Stimulated activated CD4-positive, alpha-beta T cell treated with anti-CD3 and anti-CD28 coated beads, Interleukin-12 subunit alpha, Interleukin-12 subunit beta, amount 100 ng/mL, for 48 hours (primary cell): ENCODE measurements around the gene GLUL.

Source experiments
- DNase-seq, 3 donors: peaks; one replicate each; pipeline ENCODE4 v3.0.0-alpha.2; 2020; ENCODE audit warnings: low read depth in 2 of 3, low spot score in 1 of 3

The GLUL gene

GRCh38 chr1:182391362-182392049 is at the start of gene GLUL:
GLUL (minus strand) TSS chr1:182391790; CDS start chr1:182388737, 3,053 bp downstream.
- DNase-seq = peak; percentile 40 to 60 (median 49)

- no peak for DNase-seq
Observed at GRCh38 chr1:182438326-182438725, 46.7 kb upstream of the GLUL start.

DNA sequence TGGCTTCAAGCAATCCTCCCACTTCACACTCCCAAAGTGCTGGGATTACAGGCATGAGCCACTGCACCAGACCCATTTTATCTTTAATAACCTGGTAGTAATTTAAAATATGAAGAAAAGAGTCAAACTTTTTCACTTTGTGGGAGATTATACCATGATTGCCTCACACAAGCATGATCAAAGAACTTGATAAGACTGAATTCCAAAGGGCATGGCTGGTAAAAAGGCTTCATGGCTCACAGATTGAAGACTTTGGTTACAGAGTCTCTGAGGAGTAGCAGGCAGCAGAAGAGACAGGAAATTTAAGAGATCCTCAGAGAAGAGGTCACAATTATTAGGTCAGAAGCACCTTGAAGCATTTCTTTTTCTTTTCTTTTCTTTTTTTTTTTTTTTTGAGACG is 42.0 kb upstream of the GLUL start:
- DNase-seq = no peak

DNA sequence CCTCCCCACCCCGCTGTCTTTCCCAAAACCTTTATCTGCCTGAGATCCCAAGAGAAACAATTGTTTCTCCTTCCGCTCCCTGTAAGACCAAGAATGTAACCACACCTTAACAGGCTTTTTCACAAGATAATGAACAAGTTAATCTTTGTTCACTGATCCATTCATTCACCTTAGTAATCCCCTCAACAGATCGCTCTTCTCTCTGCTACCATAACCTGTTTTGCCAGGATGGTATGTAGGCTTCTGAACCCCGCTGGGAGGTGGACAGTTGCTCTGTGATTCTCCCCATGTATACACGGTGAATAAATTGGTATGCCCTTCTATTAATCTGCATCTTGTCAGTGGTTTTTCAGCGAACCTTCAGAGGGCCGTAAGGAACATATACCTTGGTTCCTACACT is 39.7 kb upstream of the GLUL start:
- no peak for DNase-seq

DNA sequence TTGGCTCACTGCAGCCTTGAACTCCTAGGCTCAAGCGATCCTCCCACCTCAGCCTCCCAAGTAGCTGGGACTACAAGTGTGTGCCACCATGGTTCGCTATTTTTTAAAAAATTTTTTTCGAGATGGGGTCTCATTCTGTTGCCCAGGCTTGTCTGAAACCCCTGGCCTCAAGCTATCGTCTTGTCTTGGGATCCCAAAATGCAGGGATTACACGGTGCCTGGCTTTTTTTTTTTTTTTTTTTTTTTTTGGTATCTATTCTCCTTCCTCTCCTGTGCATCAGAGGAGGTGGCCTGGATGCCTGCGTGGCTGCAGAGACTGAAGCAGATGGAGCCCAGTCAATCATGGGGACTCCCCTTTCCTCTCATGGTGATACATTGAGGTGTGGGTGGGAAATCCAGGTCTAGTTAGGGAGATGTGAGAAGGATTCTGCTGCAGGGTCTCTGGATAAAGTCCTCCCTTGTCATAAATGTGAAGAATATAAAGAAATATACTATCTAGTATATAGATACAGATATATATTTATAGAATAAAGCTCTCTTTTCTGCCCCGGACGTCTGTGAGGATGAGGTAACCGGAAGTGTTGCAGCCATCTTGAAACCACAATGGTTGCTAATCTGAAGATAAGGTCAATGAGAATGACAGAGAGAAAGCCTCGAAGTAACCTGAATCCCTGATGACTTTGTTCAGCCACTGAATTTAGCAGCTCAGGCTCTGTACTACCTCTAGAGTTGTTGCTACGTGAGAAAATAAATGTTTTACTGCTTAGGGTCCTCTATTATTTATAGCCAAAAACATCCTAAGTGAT is 38.9 kb upstream of the GLUL start:
- peak; percentile 12 to 23 (median 14) for DNase-seq

- no peak for DNase-seq
Observed at GRCh38 chr1:182428043-182428442, 36.5 kb upstream of the GLUL start.

GRCh38 chr1:182426442-182427430 is 35.1 kb upstream of the GLUL start:
- no peak for DNase-seq

DNA sequence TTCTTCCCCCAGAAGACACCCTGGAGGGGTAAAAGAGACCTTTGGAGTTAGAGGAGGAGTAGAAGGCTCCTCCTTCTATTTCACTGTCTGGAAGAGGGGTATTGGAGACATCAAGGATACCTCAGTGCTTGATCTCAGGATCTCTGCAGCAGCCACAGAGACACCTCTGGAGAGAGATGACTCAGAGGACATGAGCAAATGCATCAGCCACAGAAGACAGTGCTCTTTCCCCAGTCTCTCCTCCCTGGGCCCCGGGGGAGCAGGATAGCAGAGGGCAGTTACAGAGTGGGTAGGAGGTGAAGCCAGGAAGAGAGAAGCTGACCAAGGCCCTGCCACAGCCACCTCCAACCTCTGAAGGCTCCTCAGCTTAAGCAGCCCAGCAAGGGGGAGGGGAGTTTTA is 24.2 kb upstream of the GLUL start:
- DNase-seq = no peak

DNA sequence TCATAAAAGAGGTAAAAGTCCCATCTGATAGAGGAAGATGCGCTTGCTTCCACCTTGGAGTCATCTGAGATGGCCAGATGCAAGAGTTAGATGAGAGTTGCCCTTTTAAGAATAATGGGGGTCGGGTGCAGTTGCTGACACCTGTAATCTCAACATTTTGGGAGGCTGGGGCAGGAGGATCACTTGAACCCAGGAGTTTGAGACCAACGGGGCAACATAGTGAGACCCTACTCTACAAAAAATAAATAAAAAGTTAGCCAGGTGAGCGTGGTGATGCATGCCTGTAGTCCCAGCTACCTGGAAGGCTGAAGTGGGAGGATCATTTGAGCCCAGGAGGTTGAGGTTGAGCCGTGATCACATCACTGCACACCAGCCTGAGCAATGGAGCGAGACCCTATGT is 22.4 kb upstream of the GLUL start:
- no peak for DNase-seq

DNA sequence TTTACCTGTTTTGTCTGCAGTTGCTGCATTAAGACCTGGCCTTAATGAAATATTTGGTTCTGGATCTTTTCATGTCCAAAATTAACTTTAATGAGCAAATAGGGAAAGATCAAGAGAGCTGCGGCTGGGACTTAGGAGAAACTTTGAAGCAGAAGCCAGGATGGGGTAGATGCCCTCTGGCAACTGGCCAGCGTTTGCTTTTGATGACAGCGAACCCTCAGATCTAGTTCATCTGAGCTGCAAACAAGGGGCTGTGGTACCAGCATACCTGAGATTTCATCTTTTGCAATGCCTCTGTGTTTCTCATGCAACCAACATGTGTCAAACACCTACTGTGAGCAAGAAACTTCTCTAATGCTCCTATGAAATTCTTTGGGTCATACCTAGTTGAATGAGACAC is 21.9 kb upstream of the GLUL start:
- no peak for DNase-seq

DNA sequence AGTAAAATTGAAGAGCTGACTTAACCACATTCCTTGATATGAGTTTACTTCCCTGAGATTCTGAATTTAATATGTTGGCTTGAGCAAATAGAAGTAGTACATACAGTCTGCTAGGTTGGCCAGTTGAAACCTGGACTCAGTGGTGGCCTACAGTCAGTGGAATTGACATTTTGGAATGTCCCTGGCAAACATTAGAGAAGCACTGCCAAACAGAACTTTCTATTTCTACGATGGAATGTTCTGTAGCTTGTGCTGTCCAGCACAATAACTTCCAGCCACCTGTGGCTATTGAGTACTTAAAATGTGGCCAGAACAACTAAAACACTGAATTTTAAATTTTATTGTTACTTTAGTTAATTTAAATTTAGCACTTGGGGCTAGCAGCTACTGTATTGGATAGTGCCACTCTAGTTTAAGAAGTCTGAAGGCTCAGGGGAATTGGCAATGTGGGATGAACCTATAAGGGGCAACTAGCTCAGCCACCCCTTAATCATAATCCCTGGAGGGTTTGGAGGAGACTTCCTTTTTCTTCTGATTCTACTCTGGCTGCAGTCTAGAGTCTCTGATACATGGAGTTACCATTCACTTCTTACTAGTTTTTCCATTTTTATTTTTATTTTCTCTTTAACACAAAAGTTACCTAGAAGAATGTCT is 19.2 kb upstream of the GLUL start:
- DNase-seq = no peak

DNA sequence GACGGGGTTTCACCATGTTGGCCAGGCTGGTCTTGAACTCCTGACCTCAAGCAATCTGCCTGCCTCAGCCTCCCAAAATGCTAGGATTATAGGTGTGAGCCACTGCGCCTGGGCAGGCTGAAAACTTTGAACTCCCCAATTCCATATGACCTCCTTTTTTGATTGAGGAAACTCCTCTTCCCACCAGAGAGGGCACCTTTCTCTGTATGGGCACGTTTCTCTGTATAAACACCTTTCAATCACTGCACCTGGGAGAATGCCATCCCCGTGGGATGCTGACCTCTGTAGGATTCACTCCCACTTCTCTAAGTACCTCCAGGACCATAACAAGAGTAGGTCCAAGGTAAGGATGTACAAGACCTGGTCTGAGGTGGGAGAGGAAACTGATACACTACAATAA is 18.5 kb upstream of the GLUL start:
- DNase-seq = no peak

DNA sequence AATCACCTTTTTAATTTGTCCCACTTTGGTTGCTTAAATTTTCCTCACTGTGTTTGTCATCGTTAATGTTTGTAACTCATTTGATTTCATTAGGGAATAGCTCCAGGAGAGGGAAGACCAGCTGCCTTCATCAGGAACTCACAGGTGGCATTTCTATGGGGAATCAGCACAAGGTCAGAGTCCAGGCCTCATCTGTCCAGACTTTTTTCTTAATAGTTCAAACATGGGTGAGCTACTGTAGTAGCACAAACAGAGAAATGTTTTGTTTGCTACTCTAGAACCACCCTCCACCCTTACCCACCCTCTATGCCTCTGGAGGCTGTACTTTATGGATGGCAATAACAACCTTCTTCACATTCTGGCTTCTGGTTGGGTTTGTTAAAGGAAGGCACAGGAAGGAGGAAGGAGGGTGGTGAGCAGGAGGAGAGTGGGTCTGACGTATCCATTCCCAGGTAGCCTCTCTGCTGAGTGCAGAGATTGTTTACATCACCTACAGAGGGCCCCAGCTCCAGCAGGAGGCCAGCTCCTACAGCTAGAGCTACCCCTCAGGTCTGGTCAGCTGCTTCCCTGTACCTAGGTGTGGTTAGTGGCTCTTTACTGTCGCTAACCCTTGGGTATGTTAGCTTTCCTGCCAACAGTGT is 17.0 kb upstream of the GLUL start:
- no peak for DNase-seq

- DNase-seq = no peak
Observed at GRCh38 chr1:182407724-182408123, 16.1 kb upstream of the GLUL start.

GRCh38 chr1:182406012-182406411 is 14.4 kb upstream of the GLUL start:
- DNase-seq = no peak

DNA sequence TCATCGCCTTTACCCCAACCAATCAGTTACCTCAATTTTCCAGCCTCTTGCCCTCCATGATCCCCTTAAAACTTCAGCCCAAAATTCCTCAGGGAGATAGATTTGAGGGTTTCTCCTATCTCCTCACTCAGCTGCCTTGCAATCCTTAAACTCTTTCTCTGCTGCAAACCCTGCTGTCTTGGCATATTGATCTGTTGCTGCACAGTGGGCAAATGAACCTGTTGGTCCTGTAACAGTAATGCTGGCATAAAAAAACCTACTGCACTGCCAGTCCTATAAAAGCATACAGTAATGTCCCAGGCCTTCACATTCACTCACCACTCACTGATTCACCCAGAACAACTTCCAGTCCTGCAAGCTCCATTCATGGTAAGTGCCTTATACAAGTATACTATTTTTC is 14.0 kb upstream of the GLUL start:
- DNase-seq = no peak

GRCh38 chr1:182404781-182405180 is 13.2 kb upstream of the GLUL start:
- DNase-seq = no peak

GRCh38 chr1:182400567-182400966 is 9.0 kb upstream of the GLUL start, which contains the start of gene TEDDM1:
TEDDM1 (minus strand) TSS chr1:182400667; CDS start chr1:182400485, 182 bp downstream.
- no peak for DNase-seq

DNA sequence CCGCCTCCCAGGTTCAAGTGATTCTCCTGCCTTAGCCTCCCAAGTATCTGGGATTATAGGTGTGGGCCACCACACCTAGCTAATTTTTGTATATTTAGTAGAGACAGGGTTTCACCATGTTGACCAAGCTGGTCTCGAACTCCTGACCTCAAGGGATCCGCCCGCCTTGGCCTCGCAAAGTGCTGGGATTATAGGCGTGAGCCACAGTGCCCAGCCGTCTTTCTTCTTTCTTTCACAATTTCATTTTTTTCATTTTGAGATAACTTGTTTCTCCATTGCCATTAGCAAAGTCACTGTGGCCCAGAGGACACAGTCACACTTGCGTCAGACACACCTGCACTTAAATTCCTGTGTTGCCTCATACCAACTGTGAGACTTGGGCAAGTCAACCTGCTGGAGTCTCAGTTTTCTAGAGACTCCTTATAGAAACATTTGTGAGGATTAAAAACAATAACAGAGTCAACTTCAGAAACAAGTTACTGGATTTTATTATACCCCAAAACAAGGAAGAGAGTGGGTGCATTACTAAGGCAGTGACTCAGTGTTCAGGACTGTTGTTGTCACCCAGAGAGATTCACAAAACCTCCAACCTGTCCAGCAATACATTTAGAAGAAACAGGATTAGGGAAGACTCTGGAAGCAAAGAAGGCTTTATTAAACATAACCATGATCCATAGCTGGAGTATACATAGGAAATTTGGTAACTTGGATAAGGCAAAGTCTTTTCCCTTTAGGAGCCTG is 6.2 kb upstream of the GLUL start:
- DNase-seq = no peak

DNA sequence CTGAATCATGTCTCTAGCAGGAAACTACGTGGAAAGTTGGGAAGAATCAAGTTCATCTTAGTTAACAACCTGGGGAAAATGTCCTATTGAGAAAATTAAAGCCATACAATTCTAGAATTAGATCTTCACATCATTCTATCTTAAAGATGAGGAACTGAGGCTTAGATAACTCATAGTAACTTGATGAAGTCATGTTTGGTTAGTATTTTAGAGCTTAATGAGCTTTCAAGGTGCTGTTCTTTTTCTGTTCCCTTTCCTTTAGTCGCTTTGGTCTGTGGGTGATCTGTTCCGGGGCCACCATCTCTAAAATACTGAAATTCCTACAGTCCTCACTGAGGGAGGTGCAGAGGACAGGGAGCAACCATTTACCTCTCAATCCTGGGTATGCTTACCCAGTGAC is 4.3 kb upstream of the GLUL start:
- DNase-seq = no peak
